Psoas muscle (tissue), 8 donors: ENCODE measurements around the gene IFNG. TPM values are rescaled to one million over a fixed set of nuclear protein-coding genes. Genes with fewer than 3 reads are reported as not detected.
A peak's percentile ranks its signal among the peaks of the same experiment; 100 is the strongest.

Experiments
- ATAC-seq, 4 donors: fragments of 200-7000 bp; cut with Tn5 transposase; one replicate each; pipeline ENCODE4 v1.9.1; 2020; ENCODE audit warnings: moderate library complexity in 3 of 4, mild to moderate bottlenecking in 2 of 4
- DNase-seq, 2 donors: peaks; one replicate each; pipeline ENCODE4 v3.0.0-alpha.2; 2020
- H3K27ac ChIP-seq: fragments of 200-600 bp; one replicate; pipeline ENCODE4 v1.8.0; 2022
- H3K27me3 ChIP-seq, 3 donors: fragments of 200-600 bp in 1 of 3; one replicate each; pipeline versions ENCODE4 v1.6.1 to v1.8.0; 2013 to 2022; ENCODE audit warnings: low read length in 2 of 3, mild to moderate bottlenecking in 2 of 3, moderate library complexity in 1 of 3; ENCODE audit not compliant: insufficient read depth in 3 of 3
- H3K36me3 ChIP-seq, 2 donors: fragments of 200-600 bp in 1 of 2; one replicate each; pipeline versions ENCODE4 v1.6.1 to v1.8.0; 2013 to 2022; ENCODE audit warnings: low read depth in 1 of 2, mild to moderate bottlenecking in 1 of 2, moderate library complexity in 1 of 2; ENCODE audit not compliant: insufficient read depth in 1 of 2
- H3K4me1 ChIP-seq: fragments of 200-600 bp; one replicate; pipeline ENCODE4 v1.8.0; 2022
- H3K4me3 ChIP-seq: fragments of 200-600 bp; one replicate; pipeline ENCODE4 v1.8.0; 2022; ENCODE audit warnings: mild to moderate bottlenecking
- H3K9me3 ChIP-seq: fragments of 200-600 bp; one replicate; pipeline ENCODE4 v1.8.0; 2022
- WGBS, 3 donors: extraction: QIAGEN DNeasy Blood & Tissue Kit; methylation state at CpG; one replicate each; pipeline versions ENCODE4 v1.1.6 to v1.1.7; 2013; 5-methylcytosine and 5-hydroxymethylcytosine counted together
- intact Hi-C, 2 donors: fragments of 100-400 bp; cut with DNase I; formaldehyde crosslinking; loops; one replicate each; pipeline versions ENCODE4 v1.11.0 to v1.14.2; 2022
- polyA plus RNA-seq, 3 donors: library from polyadenylated mRNA; stranded (reverse); fragments of 200-250 nt; gene quantifications; one replicate each; pipeline ENCODE4 v1.2.3, GENCODE V29; 2013
- total RNA-seq, 4 donors: library from RNA; stranded (reverse); fragmentation: NEBNext Ultra II Directional in 2 of 4; extraction: Animal tissue kit (Norgen Biotek cat#: 25700) in 2 of 4; gene quantifications; one replicate each; pipeline versions ENCODE4 v1.2.1 to v1.2.4, GENCODE V29; 2021 to 2023
- TF ChIP-seq, protein P1 (sequence below): fragments of 200-600 bp; IDR thresholded peaks from one replicate; pipeline ENCODE4 v1.8.0; 2022; ENCODE audit warnings: antibody characterized with exemption
- donor health status: healthy with polysubstance abuse.
- donor health status: DM: no; HTN: no; CAD: no; lungs with moderate emphysema.
- donor health status: Bipolar disorder and iron deficiency.
- donor health status: healthy.
- donor health status: DM: yes; HTN: yes; CAD: no.
- donor health status: DM: no; HTN: no; CAD: no.
- donor health status: DM: no; HTN: no; CAD: no.
- donor health status: DM: yes; HTN: yes; CAD: no.

The IFNG gene
- total and polyA plus RNA-seq, 7 donors = not detected

DNA sequence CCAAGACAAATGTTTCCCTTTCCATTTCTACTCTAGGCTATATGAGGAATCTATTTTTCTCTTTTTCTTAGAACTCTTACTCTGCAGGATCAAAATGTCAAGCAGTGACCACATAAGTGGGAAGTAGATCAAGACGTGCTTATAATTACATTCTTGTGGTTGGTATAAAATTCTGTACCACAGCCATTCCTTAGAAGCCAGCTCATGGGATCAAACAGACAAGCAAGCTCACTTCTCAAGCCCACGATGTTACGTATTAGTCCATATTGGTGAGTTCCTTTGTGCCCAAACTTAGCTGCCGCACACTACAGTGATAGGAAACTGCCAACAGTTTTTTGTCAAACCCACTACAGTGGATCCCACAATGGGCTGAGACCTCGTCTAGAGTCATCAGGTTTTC lies 53.4 kb downstream of the IFNG start:
- Histone ChIP-seq H3K9me3 (no peaks in the 10 kb centered on the region), H3K27me3 (no peaks in the 10 kb centered on the region), H3K36me3 (no peaks in the 10 kb centered on the region), H3K4me3 (no peak overlapping the region), H3K27ac (peak overlapping the region; percentile 46), H3K4me1 (no peaks in the 10 kb centered on the region)
- 62 to 67% (median 63%) methylated on average over 5 of the region's 5 CpGs for WGBS, 3 donors
- intact Hi-C loops = no loop called here
- TF ChIP-seq, protein P1, sequence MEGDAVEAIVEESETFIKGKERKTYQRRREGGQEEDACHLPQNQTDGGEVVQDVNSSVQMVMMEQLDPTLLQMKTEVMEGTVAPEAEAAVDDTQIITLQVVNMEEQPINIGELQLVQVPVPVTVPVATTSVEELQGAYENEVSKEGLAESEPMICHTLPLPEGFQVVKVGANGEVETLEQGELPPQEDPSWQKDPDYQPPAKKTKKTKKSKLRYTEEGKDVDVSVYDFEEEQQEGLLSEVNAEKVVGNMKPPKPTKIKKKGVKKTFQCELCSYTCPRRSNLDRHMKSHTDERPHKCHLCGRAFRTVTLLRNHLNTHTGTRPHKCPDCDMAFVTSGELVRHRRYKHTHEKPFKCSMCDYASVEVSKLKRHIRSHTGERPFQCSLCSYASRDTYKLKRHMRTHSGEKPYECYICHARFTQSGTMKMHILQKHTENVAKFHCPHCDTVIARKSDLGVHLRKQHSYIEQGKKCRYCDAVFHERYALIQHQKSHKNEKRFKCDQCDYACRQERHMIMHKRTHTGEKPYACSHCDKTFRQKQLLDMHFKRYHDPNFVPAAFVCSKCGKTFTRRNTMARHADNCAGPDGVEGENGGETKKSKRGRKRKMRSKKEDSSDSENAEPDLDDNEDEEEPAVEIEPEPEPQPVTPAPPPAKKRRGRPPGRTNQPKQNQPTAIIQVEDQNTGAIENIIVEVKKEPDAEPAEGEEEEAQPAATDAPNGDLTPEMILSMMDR = no peak
- DNase-seq (no peak), ATAC-seq (peak in 1 of 4 donors; percentile 53)

Other genes with a start within 250 kb of the IFNG start
- under 1 TPM in 1 of 4 donors, not detected in 3; 0.21 TPM for gene IFNG-AS1, start 170.3 kb downstream of the IFNG start, total RNA-seq
- gene IFNG-AS1, start 170.3 kb downstream of the IFNG start, polyA plus RNA-seq = under 1 TPM in 1 of 3 donors, not detected in 2; 0.08 TPM
- not detected for gene IL26, start 66.1 kb upstream of the IFNG start, total RNA-seq
- gene IL26, start 66.1 kb upstream of the IFNG start, polyA plus RNA-seq = not detected
- gene IL22, start 93.9 kb upstream of the IFNG start, total RNA-seq = not detected
- gene IL22, start 93.9 kb upstream of the IFNG start, polyA plus RNA-seq = not detected
- gene MDM1, start 172.6 kb upstream of the IFNG start, total RNA-seq = 1 to 10 TPM; 1.7 to 3.5 (median 2.8) TPM
- gene MDM1, start 172.6 kb upstream of the IFNG start, polyA plus RNA-seq = 1 to 10 TPM; 3.6 to 9.8 (median 3.6) TPM